Measurements from ENCODE around the gene ZNF454. TPM values are rescaled to one million over a fixed set of nuclear protein-coding genes. Genes with fewer than 3 reads are reported as not detected.

The ZNF454 gene
- total RNA-seq, 2 experiments from 2014 or later, result not detected

DNA sequence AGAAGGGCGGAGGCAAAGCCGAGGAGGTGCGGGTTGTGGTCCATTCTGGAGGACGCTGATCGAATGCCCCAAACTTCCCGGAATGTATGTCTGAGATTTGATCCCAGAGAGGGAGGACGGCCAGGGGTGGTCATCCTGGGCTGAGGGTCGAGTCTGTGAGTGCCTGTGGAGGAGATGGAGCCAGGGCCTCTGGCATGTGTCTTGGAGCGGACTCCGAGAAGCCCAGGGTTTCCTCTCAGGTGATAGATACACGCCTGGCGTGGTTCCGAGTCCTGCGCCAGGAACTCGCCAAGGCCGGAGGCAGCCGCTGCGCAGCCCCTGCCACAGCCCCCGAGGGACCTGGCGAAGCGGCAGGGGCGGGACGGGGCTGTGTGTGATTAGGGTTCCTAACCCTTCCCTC lies 363 bp downstream of the ZNF454 start:
- no peaks in the 10 kb centered on the region for H3K9me3 ChIP-seq (ENCODE audit: low read length)

DNA sequence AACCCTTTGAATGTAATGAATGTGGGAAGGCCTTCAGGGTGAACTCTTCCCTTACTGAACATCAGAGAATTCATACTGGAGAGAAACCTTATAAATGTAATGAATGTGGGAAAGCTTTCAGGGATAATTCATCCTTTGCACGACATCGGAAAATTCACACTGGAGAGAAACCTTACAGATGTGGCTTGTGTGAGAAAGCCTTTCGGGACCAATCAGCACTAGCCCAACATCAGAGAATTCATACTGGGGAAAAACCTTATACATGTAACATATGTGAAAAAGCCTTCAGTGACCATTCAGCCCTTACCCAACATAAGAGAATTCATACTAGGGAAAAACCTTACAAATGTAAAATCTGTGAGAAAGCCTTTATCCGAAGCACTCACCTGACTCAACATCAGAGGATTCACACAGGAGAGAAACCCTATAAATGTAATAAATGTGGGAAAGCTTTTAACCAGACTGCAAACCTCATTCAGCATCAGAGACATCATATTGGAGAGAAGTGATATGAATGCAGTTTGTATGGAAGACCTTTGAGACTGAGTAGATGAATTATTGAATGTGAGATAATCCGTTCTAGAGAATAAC lies 24.6 kb downstream of the ZNF454 start:
- no peaks in the 10 kb centered on the region for H3K79me2 ChIP-seq (ENCODE audit: insufficient read depth, low read depth, low read length)
- POLR2A ChIA-PET, result no interaction called here
- no TSS peak for BruUV-seq (replicated peaks)

More for the DNA sequence above, 363 bp downstream of the ZNF454 start:
- POLR2A ChIA-PET, result no interaction called here
- DNase-seq (ENCODE audit: low spot score), result no peak
- H3K27ac ChIP-seq (ENCODE audit: low read depth, low read length, poor library complexity, severe bottlenecking), result no peak overlapping the region
- no peaks in the 10 kb centered on the region for H3K36me3 ChIP-seq (ENCODE audit: insufficient read depth, low read length)
- no peak for TF ChIP-seq EZH2phosphoT487 (IDR thresholded peaks at IDR 0.05; ENCODE audit: borderline replicate concordance, low read depth, low read length)
- TF ChIP-seq, protein P1, sequence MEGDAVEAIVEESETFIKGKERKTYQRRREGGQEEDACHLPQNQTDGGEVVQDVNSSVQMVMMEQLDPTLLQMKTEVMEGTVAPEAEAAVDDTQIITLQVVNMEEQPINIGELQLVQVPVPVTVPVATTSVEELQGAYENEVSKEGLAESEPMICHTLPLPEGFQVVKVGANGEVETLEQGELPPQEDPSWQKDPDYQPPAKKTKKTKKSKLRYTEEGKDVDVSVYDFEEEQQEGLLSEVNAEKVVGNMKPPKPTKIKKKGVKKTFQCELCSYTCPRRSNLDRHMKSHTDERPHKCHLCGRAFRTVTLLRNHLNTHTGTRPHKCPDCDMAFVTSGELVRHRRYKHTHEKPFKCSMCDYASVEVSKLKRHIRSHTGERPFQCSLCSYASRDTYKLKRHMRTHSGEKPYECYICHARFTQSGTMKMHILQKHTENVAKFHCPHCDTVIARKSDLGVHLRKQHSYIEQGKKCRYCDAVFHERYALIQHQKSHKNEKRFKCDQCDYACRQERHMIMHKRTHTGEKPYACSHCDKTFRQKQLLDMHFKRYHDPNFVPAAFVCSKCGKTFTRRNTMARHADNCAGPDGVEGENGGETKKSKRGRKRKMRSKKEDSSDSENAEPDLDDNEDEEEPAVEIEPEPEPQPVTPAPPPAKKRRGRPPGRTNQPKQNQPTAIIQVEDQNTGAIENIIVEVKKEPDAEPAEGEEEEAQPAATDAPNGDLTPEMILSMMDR (conservative IDR thresholded peaks at IDR 0.05; ENCODE audit: low read length), result no peak
- no peaks in the 10 kb centered on the region for H4K20me1 ChIP-seq (ENCODE audit: insufficient read depth, low read length)
- H3K4me2 ChIP-seq (ENCODE audit: low read length), result no peak overlapping the region
- intact Hi-C loops (cut with micrococcal nuclease; ENCODE audit: unreplicated experiment), result no loop called here
- H3K4me3 ChIP-seq (ENCODE audit: low read depth, low read length, poor library complexity, severe bottlenecking), result no peak overlapping the region
- H2AFZ ChIP-seq (ENCODE audit: low read length), result no peak overlapping the region
- CTCF ChIA-PET (ENCODE audit: unreplicated experiment), result no interaction called here
- BruUV-seq (replicated peaks), result no TSS peak
- no peaks in the 10 kb centered on the region for H3K4me1 ChIP-seq (ENCODE audit: insufficient read depth, low read length, poor library complexity, severe bottlenecking)
- H3K9me2 ChIP-seq (ENCODE audit: insufficient read depth, low read length), result no peaks in the 10 kb centered on the region
- H3K79me2 ChIP-seq (ENCODE audit: insufficient read depth, low read depth, low read length), result no peaks in the 10 kb centered on the region

DNA sequence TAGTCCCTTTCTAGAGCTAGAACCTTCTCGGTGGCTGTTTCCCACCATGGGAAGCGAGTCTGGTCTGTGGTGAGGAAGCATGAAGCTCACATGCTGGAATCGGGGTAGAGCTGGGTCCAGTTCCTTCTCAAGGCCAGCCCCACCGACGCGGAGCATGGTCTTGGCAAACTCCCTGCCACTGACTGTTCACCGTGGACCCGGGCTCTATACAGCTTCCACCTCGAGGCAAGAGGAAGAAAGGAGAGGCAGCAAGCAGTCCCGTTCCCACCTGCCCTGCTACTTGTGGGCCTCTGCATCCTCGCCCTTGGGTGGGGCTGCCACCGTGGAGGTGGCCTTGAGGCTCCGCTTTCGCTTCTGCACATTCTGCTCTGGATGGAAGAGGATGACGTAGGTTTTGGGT lies 40.4 kb downstream of the ZNF454 start:
- Histone ChIP-seq H2AFZ (ENCODE audit: low read length) (no peak overlapping the region), H4K20me1 (ENCODE audit: insufficient read depth, low read length) (no peaks in the 10 kb centered on the region), H3K4me3 (ENCODE audit: low read depth, low read length, poor library complexity, severe bottlenecking) (no peak overlapping the region), H3K9me3 (ENCODE audit: low read length) (no peaks in the 10 kb centered on the region), H3K36me3 (ENCODE audit: insufficient read depth, low read length) (no peaks in the 10 kb centered on the region), H3K9me2 (ENCODE audit: insufficient read depth, low read length) (no peaks in the 10 kb centered on the region), H3K27ac (ENCODE audit: low read depth, low read length, poor library complexity, severe bottlenecking) (no peak overlapping the region), H3K79me2 (ENCODE audit: insufficient read depth, low read depth, low read length) (no peaks in the 10 kb centered on the region), H3K4me1 (ENCODE audit: insufficient read depth, low read length, poor library complexity, severe bottlenecking) (no peaks in the 10 kb centered on the region), H3K4me2 (ENCODE audit: low read length) (no peak overlapping the region)
- no peak for DNase-seq (ENCODE audit: low spot score)
- intact Hi-C loops (cut with micrococcal nuclease; ENCODE audit: unreplicated experiment), result no loop called here
- TF ChIP-seq, protein P1 (conservative IDR thresholded peaks at IDR 0.05; ENCODE audit: low read length), result no peak
- no peak for TF ChIP-seq EZH2phosphoT487 (IDR thresholded peaks at IDR 0.05; ENCODE audit: borderline replicate concordance, low read depth, low read length)
- POLR2A ChIA-PET, result no interaction called here
- no TSS peak for BruUV-seq (replicated peaks)
- CTCF ChIA-PET (ENCODE audit: unreplicated experiment), result no interaction called here

More for the DNA sequence above, 24.6 kb downstream of the ZNF454 start:
- Histone ChIP-seq H4K20me1 (ENCODE audit: insufficient read depth, low read length) (no peaks in the 10 kb centered on the region), H3K4me2 (ENCODE audit: low read length) (no peak overlapping the region), H3K27ac (ENCODE audit: low read depth, low read length, poor library complexity, severe bottlenecking) (no peak overlapping the region), H3K4me1 (ENCODE audit: insufficient read depth, low read length, poor library complexity, severe bottlenecking) (no peaks in the 10 kb centered on the region), H3K4me3 (ENCODE audit: low read depth, low read length, poor library complexity, severe bottlenecking) (no peak overlapping the region), H3K36me3 (ENCODE audit: insufficient read depth, low read length) (no peaks in the 10 kb centered on the region), H3K9me2 (ENCODE audit: insufficient read depth, low read length) (no peaks in the 10 kb centered on the region), H2AFZ (ENCODE audit: low read length) (no peak overlapping the region), H3K9me3 (ENCODE audit: low read length) (peaks cover 16% of the 10 kb centered on the region; the same call in 1 of the 2 replicates)
- CTCF ChIA-PET (ENCODE audit: unreplicated experiment), result no interaction called here
- intact Hi-C loops (cut with micrococcal nuclease; ENCODE audit: unreplicated experiment), result no loop called here
- TF ChIP-seq, protein P1 (conservative IDR thresholded peaks at IDR 0.05; ENCODE audit: low read length), result no peak
- TF ChIP-seq EZH2phosphoT487 (IDR thresholded peaks at IDR 0.05; ENCODE audit: borderline replicate concordance, low read depth, low read length), result no peak
- no peak for DNase-seq (ENCODE audit: low spot score)
